PC-9 (cell line): Measurements from ENCODE around the gene MAML3.

ENCODE experiments used
- CTCF ChIP-seq: fragments of 200-600 bp; sonication (generic); conservative IDR thresholded peaks from 2 replicates; pipeline ENCODE4 v1.6.1; 2017; ENCODE audit warnings: mixed run types, antibody characterized with exemption, mild to moderate bottlenecking, moderate library complexity
- EZH2 ChIP-seq: fragments of 200-600 bp; sonication (generic); IDR thresholded peaks from 2 replicates; pipeline ENCODE4 v1.8.0; 2017; ENCODE audit warnings: antibody characterized with exemption, low read depth

- TF ChIP-seq CTCF: no peak
- no peak for TF ChIP-seq EZH2
Measured at GRCh38 chr4:139809757-139810140, 344.2 kb downstream of the MAML3 start.
